ENCODE results near the gene GSC. TPM values are rescaled to one million over a fixed set of nuclear protein-coding genes. Genes with fewer than 3 reads are reported as not detected.

Gene GSC
- total and polyA plus RNA-seq, 2 of the 4 experiments (the other 2 are of a cell fraction) = not detected

GRCh38 chr14:94751321-94751720 is 18.6 kb downstream of the GSC start:
- no peak for ATAC-seq (ENCODE audit: low read depth)
- Histone ChIP-seq H4K91ac (ENCODE audit: insufficient read depth, low read depth, low read length) (no peak overlapping the region), H3K4ac (ENCODE audit: low read depth, low read length) (no peak overlapping the region), H3K56ac (ENCODE audit: extremely low read depth, insufficient read depth, low read length) (no peak overlapping the region), H2BK5ac (ENCODE audit: low read depth, low read length, poor library complexity, severe bottlenecking) (no peak overlapping the region), H3K9me1 (ENCODE audit: insufficient read depth, low read length) (no peaks in the 10 kb centered on the region), H3K79me1 (ENCODE audit: low read depth in 1 of 2, low read length in 2 of 2) (no peaks in the 10 kb centered on the region), H3K36me3 (ENCODE audit: control insufficient read depth, insufficient read depth, low read length) (no peaks in the 10 kb centered on the region), H3K4me2 (ENCODE audit: low read depth, low read length) (no peak overlapping the region), H3K27ac (ENCODE audit: insufficient read depth, low read length) (no peak overlapping the region), H2BK15ac (ENCODE audit: low read depth, low read length) (no peak overlapping the region), H2BK120ac (ENCODE audit: low read depth, low read length) (no peak overlapping the region), H3K27me3 (ENCODE audit: control insufficient read depth, insufficient read depth, low read length) (peaks cover 3% of the 10 kb centered on the region; the same call in 1 of the 2 replicates), H3K4me3 (ENCODE audit: insufficient read depth, low read depth, low read length) (no peak overlapping the region), H3K9ac (ENCODE audit: low read depth, low read length) (no peak overlapping the region), H3K23ac (ENCODE audit: low read depth, low read length) (no peak overlapping the region), H3K14ac (replicated peaks; ENCODE audit: low read depth, low read length) (no peak overlapping the region), H2AFZ (replicated peaks; ENCODE audit: low read length, poor library complexity) (no peak overlapping the region), H3K4me1 (ENCODE audit: control insufficient read depth, insufficient read depth, low read length) (no peaks in the 10 kb centered on the region), H4K20me1 (ENCODE audit: insufficient read depth, low read length) (no peaks in the 10 kb centered on the region), H3K18ac (ENCODE audit: low read depth, low read length) (no peak overlapping the region), H2AK5ac (ENCODE audit: low read depth, low read length) (no peak overlapping the region), H2AK9ac (replicated peaks; ENCODE audit: low read depth, low read length, poor library complexity) (no peak overlapping the region), H2BK20ac (ENCODE audit: low read depth, low read length) (no peak overlapping the region), H4K8ac (ENCODE audit: low read depth in 2 of 2, low read length in 2 of 2) (no peak overlapping the region), H4K5ac (ENCODE audit: low read depth, low read length) (no peak overlapping the region), H3K9me3 (ENCODE audit: control insufficient read depth, insufficient read depth, low read length) (no peaks in the 10 kb centered on the region)
- ChIA-PET POLR2A (ENCODE audit: unreplicated experiment) (no interaction called here), CTCF (no interaction called here)
- TF ChIP-seq RAD21 (IDR thresholded peaks at IDR 0.05; ENCODE audit: low read length) (no peak), MXI1 (IDR thresholded peaks at IDR 0.05; ENCODE audit: borderline replicate concordance, low read depth, low read length) (no peak)
- dilution Hi-C loops (cut with HindIII; ENCODE audit: low sequenced_read_pairs, unreplicated experiment) (no loop called here), in situ Hi-C loops (cut with MboI; ENCODE audit: low sequenced_read_pairs) (no loop called here), intact Hi-C loops (cut with micrococcal nuclease) (no loop called here)
- 64% methylated on average over 6 of the region's 11 CpGs; no CpG with 5 or more reads in 1 of the 2 experiments for WGBS, 2 experiments (ENCODE audit: extremely low coverage in 2 of 2, insufficient read length in 1 of 2)
- no peak for DNase-seq
- BruUV-seq (replicated peaks) = no TSS peak

All from IMR-90 (cell line).